ENCODE data around the gene TMEM167A.

The TMEM167A gene

GRCh38 chr5:83099001-83099400 is 21.8 kb upstream of the TMEM167A start:
- no peak for DNase-seq (ENCODE audit: low read depth)
- TF ChIP-seq CTCF (IDR thresholded peaks at IDR 0.05; ENCODE audit: insufficient read depth, low read depth, low read length, missing control alignments), result no peak
- no peak overlapping the region for H3K4me3 ChIP-seq (ENCODE audit: low read length)

GRCh38 chr5:83097689-83098231 is 20.6 kb upstream of the TMEM167A start:
- H3K4me3 ChIP-seq (ENCODE audit: low read length), result no peak overlapping the region
- peak; percentile 32 for DNase-seq (ENCODE audit: low read depth)
- no peak for TF ChIP-seq CTCF (IDR thresholded peaks at IDR 0.05; ENCODE audit: insufficient read depth, low read depth, low read length, missing control alignments)

- no peak for TF ChIP-seq CTCF (IDR thresholded peaks at IDR 0.05; ENCODE audit: insufficient read depth, low read depth, low read length, missing control alignments)
- DNase-seq (ENCODE audit: low read depth), result peak; percentile 27
- H3K4me3 ChIP-seq (ENCODE audit: low read length), result no peak overlapping the region
Measured at GRCh38 chr5:83096660-83097339, 19.6 kb upstream of the TMEM167A start.

- no peak for TF ChIP-seq CTCF (IDR thresholded peaks at IDR 0.05; ENCODE audit: insufficient read depth, low read depth, low read length, missing control alignments)
- DNase-seq (ENCODE audit: low read depth), result peak; percentile 89
- no peak overlapping the region for H3K4me3 ChIP-seq (ENCODE audit: low read length)
Measured at GRCh38 chr5:83095957-83096539, 18.9 kb upstream of the TMEM167A start.

GRCh38 chr5:83095163-83095956 is 18.2 kb upstream of the TMEM167A start:
- DNase-seq (ENCODE audit: low read depth), result no peak
- TF ChIP-seq CTCF (IDR thresholded peaks at IDR 0.05; ENCODE audit: insufficient read depth, low read depth, low read length, missing control alignments), result no peak
- no peak overlapping the region for H3K4me3 ChIP-seq (ENCODE audit: low read length)

- DNase-seq (ENCODE audit: low read depth), result no peak
- no peak overlapping the region for H3K4me3 ChIP-seq (ENCODE audit: low read length)
- TF ChIP-seq CTCF (IDR thresholded peaks at IDR 0.05; ENCODE audit: insufficient read depth, low read depth, low read length, missing control alignments), result no peak
Measured at GRCh38 chr5:83093692-83094091, 16.5 kb upstream of the TMEM167A start.

Data from epithelial cell of esophagus (primary cell).